Stimulated activated CD4-positive, alpha-beta T cell treated with anti-CD3 and anti-CD28 coated beads, Interleukin-12 subunit alpha, Interleukin-12 subunit beta, amount 100 ng/mL, for 4 hours (primary cell): ENCODE data around the gene RRAGD.
"Not testable (repeated sequence)": the region's sequence is repeated elsewhere in the genome, so short reads cannot be mapped to it uniquely, and the experiment has no call there.

Source experiments
- DNase-seq: peaks from one replicate; pipeline ENCODE4 v3.0.0-alpha.2; 2020

The RRAGD gene

GRCh38 chr6:89410788-89411144 is 1.3 kb downstream of the RRAGD start:
- no peak for DNase-seq

GRCh38 chr6:89410231-89410761 is 1.8 kb downstream of the RRAGD start:
- no peak for DNase-seq

- no peak for DNase-seq
Measured at GRCh38 chr6:89409461-89410035, 2.5 kb downstream of the RRAGD start.

GRCh38 chr6:89406141-89406540 is 5.9 kb downstream of the RRAGD start:
- no peak for DNase-seq

- DNase-seq: no peak
Measured at GRCh38 chr6:89404512-89404911, 7.6 kb downstream of the RRAGD start.

GRCh38 chr6:89402776-89403175 is 9.3 kb downstream of the RRAGD start:
- no peak for DNase-seq

- no peak for DNase-seq
Measured at GRCh38 chr6:89400912-89401399, 11.1 kb downstream of the RRAGD start.

- no peak for DNase-seq
Measured at GRCh38 chr6:89400050-89400449, 12.0 kb downstream of the RRAGD start.

- DNase-seq: no peak
Measured at GRCh38 chr6:89398762-89399525, 13.1 kb downstream of the RRAGD start.

- DNase-seq: not testable (repeated sequence)
Measured at GRCh38 chr6:89397884-89398283, 14.2 kb downstream of the RRAGD start.

GRCh38 chr6:89393659-89394058 is 18.4 kb downstream of the RRAGD start:
- no peak for DNase-seq

- no peak for DNase-seq
Measured at GRCh38 chr6:89392823-89393222, 19.2 kb downstream of the RRAGD start.

- no peak for DNase-seq
Measured at GRCh38 chr6:89388846-89389245, 23.2 kb downstream of the RRAGD start.

GRCh38 chr6:89387516-89388201 is 24.4 kb downstream of the RRAGD start:
- DNase-seq: no peak

- DNase-seq: no peak
Measured at GRCh38 chr6:89386917-89387491, 25.1 kb downstream of the RRAGD start.

GRCh38 chr6:89385846-89386245 is 26.2 kb downstream of the RRAGD start:
- DNase-seq: no peak

GRCh38 chr6:89385156-89385667 is 26.9 kb downstream of the RRAGD start:
- no peak for DNase-seq

GRCh38 chr6:89381031-89381430 is 31.0 kb downstream of the RRAGD start:
- no peak for DNase-seq

- DNase-seq: no peak
Measured at GRCh38 chr6:89379281-89379680, 32.8 kb downstream of the RRAGD start.

- no peak for DNase-seq
Measured at GRCh38 chr6:89378628-89379027, 33.4 kb downstream of the RRAGD start.

- DNase-seq: no peak
Measured at GRCh38 chr6:89375427-89376267, 36.4 kb downstream of the RRAGD start.

GRCh38 chr6:89372506-89372901 is 39.6 kb downstream of the RRAGD start:
- DNase-seq: no peak
